Cardiac fibroblast (primary cell): ENCODE measurements around the gene ZBTB21.

Experiments
- DNase-seq, 2 donors: peaks; one replicate each; pipeline versions ENCODE4 v3.0.0 to v3.0.0-alpha.2; 2010; ENCODE audit warnings: low read depth in 2 of 2
- H3K4me3 ChIP-seq, 2 donors: replicated peaks in 1 of 2; 1 replicate in 1 of 2; 2 replicates in 1 of 2; pipeline ENCODE4 v1.5.1; 2011; ENCODE audit warnings: low read depth in 2 of 2, low read length in 2 of 2, mild to moderate bottlenecking in 2 of 2, moderate library complexity in 1 of 2
- CTCF ChIP-seq: IDR thresholded peaks from one replicate; pipeline ENCODE4 v1.5.1; 2011; ENCODE audit warnings: low read depth, mild to moderate bottlenecking, low read length, inconsistent platforms

The ZBTB21 gene

GRCh38 chr21:42056468-42056867 lies 46.3 kb upstream of the ZBTB21 start:
- H3K4me3 ChIP-seq = no peak overlapping the region
- DNase-seq = no peak

GRCh38 chr21:42055425-42055824 lies 45.3 kb upstream of the ZBTB21 start:
- DNase-seq = no peak
- no peak for TF ChIP-seq CTCF
- no peak overlapping the region for H3K4me3 ChIP-seq

More at GRCh38 chr21:42056468-42056867, 46.3 kb upstream of the ZBTB21 start:
- TF ChIP-seq CTCF = no peak

GRCh38 chr21:42051788-42052187 lies 41.6 kb upstream of the ZBTB21 start:
- no peak for TF ChIP-seq CTCF
- H3K4me3 ChIP-seq = no peak overlapping the region
- DNase-seq = peak in 1 of 2 donors; percentile 8

- no peak overlapping the region for H3K4me3 ChIP-seq
- no peak for TF ChIP-seq CTCF
- no peak for DNase-seq
Observed at GRCh38 chr21:42049578-42050430, 39.6 kb upstream of the ZBTB21 start.

- no peak overlapping the region for H3K4me3 ChIP-seq
- TF ChIP-seq CTCF = no peak
- DNase-seq = no peak
Observed at GRCh38 chr21:42048870-42049577, 38.9 kb upstream of the ZBTB21 start.

- no peak overlapping the region for H3K4me3 ChIP-seq
- TF ChIP-seq CTCF = peak; percentile 9
- DNase-seq = peak; percentile 74 to 94
Observed at GRCh38 chr21:42047821-42048613, 37.9 kb upstream of the ZBTB21 start.
